HG03460 (cell line): Measurements from ENCODE around the gene CPNE7.

Source experiments
- ATAC-seq: cut with Tn5 transposase; IDR thresholded peaks from one replicate; pipeline ENCODE4 v1.9.1; 2021; ENCODE audit not compliant: unreplicated experiment

CPNE7 gene

DNA sequence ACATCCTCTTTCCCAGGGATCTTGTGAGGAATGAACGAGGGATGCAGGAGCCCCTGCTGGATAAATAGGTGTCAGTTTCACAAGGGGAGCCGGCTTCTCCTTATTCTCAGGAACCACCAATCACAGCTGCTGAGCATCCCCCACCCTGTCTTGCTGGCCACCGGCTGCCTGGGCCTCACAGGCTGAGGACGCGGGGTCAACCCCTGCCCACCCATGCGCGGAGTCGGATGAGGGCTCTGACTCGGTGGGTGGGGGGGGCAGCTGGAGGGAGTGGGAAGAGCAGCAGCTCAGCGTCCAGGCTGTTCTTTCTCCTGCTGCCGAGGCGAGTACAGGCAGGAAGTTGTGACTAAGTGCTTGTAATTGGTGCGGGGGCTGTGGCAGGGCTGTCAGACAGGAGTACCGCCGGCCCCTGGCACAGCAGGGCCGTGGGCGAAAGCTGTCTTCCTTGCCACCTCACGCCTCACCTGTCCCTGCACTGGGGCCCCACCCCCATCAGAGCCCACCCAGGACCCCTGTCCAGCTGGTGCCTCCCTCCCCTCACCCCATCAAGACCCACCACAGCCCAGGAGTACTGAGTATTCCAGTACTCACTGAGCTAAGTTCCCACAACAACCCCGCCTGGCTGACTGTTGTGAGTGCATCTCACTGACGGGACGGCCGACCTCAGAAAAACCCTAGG lies 26.9 kb downstream of the CPNE7 start:
- ATAC-seq = no peak

DNA sequence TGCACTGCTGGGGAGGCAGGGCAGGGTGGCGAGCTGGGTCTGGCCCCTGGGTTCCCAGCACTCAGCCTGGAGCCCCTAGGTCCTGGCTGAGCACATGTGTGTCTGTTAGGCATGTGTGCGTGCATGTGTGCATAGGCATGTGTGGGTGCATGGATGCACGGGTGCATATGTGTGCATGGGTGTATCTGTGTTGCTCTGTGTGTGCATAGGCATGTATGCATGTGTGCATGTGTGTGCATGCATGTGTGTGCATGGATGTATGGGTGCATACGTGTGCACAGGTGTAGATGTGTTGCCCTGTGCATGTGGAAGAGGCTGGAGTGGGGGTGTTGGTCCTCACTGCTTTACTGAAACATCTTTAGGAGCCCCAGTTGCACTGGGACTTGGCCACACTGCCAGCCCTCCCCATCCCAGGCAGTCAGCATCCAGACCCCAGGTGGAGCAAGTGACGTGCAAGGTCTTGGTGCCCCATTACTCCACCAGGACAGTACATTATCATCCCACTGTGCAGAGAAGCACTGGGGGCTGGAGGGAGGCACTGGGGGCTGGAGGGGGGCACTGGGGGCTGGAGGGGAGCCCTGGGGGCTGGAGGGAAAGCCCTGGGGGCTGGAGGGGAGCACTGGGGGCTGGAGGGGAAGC lies 27.5 kb downstream of the CPNE7 start:
- no peak for ATAC-seq

DNA sequence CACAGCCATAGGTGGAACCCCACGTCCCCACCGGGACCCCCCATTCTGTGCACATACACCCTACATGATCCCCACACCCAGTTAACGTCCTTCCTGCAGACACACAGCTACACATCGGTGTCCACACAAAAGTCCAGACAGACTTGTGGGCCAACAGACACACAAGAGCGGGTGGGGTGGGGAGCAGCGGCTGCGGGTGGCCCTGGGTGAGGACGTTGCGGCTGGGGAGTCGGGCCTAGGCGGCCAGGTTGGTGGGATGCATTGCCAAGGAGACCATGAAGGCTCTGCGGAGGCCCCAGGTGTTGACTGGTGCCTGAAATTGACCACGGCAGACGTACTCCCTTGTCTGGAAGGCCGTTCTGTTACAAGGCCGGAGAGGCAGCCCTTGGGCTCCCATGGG lies 29.2 kb downstream of the CPNE7 start:
- no peak for ATAC-seq

DNA sequence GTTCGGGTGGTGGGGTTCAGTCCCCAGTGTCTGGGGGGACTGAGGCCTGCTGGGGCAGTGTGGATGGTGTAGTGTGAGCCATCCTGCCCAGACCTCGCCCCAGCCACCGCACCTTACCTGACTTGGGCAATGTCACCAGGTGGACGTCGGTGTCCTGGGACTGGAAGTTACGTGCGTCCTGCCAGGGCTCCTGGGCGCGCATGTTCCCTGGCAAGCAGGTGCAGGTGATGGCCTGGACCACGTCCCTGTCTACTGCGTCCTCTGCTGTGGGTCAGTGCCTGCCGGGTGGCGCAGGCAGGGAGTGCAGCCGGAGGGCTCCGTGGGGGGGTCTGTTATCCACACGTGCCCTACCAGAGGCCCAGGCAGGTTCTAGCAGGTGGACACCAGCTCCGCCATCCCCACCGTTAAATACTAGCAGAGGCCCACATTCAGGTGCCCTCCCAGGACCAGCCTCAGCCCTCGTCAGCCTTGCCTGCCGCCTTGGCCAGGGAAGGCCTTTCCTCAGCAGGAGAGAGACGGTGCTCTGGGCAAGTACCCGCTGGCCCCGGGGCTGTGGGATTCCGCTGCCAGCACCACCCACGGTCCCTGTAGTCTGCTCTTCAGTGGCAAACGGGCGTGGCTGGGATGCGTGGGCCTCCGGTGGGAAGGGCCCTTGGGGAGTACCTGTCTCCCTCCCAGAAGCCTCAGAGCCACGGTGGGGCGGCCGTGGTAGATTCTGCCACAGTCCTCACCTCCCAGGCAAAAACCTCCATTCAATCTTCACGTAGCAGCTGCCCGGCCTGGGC lies 29.8 kb downstream of the CPNE7 start:
- ATAC-seq = no peak

DNA sequence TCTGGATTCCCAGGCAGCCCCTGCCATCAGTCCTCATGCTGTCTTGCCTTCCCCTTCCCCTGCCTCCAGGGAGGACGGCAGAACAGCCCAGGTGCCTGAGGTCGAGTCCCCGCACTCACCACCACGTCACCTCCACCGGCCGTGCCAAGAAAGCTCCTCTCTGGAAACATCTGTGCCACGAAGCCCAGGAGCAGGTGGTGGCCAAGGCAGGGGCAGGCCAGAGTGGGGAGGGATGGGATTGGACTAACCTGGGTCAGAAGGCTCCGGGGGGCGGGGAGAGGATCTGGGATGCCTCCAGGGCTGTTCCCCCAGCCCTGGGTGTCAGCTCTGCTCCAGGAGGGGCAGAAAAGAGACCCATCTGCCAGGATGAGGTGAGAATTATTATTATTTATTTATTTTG lies 30.4 kb downstream of the CPNE7 start:
- no peak for ATAC-seq

DNA sequence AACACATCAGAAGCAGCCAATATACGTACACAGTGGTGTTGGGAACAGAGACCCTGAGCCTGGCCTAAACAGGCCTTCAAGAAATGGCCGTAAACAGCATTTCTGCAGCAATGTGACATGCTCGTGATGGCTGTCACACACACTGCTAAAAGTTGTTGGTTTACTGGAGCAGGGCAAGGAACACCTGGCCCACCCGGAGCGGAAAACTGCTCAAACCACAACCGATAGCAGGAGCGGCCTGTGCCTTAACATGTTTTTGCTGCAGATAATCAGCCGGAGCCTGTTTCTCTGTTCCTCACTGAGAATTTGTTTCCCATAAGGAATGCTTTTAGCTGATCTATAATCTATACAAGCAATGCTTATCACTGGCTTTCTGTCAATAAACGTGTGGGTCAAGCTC lies 31.9 kb downstream of the CPNE7 start:
- ATAC-seq = no peak

DNA sequence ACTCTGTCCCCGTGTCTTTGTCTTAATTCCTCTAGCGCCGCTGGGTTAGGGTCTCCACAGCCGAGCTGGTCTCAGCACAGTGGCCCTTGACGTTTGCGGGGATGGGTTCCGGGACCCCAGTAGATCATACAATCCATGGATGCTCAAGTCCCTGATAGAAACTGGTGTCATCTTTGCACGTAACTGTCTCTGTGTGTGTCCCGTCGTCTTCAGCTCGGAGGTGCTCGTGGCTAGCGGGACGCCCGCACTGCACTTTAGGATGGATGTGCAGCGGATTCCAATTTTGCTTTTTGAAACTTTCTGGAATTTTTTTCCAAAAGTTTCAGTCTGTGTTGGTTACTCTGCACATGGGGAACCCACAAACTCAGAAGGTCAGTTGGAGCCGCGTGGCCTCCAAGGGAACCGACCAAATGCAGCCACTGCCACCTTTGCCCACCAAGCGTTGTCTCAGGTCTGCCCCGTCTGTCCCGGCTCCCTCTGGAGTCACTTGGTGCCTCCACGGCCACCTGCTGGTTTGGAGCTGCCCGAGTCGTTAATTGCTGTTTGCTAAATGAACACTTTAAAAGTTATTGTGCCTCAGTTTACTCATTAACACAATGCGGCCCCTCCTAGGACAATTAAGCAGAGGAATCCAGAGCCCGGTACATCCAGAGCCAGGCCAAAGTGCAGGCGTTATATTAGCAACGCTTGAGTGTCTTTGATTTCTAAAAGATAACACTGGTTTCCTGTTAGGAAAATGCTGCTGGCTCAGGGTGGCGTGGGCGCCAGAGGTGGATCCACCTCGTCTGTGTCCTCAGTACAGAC lies 32.6 kb downstream of the CPNE7 start:
- ATAC-seq = no peak

DNA sequence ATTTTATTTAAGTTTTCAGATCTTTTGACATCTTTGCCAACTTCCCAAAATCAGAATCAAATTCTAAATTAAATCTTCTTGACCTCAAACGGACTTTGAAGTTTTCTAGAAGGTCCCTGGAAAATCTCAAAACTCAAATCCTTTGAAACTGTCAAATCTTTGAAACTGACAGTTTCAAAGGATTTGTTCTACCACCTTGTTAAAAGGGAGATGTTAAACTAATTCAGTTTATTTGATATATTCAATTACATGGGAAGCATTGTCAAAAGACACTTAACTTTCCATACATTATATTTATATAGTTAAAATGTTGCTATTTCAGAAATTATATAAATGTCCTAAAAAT lies 34.5 kb downstream of the CPNE7 start:
- no peak for ATAC-seq

DNA sequence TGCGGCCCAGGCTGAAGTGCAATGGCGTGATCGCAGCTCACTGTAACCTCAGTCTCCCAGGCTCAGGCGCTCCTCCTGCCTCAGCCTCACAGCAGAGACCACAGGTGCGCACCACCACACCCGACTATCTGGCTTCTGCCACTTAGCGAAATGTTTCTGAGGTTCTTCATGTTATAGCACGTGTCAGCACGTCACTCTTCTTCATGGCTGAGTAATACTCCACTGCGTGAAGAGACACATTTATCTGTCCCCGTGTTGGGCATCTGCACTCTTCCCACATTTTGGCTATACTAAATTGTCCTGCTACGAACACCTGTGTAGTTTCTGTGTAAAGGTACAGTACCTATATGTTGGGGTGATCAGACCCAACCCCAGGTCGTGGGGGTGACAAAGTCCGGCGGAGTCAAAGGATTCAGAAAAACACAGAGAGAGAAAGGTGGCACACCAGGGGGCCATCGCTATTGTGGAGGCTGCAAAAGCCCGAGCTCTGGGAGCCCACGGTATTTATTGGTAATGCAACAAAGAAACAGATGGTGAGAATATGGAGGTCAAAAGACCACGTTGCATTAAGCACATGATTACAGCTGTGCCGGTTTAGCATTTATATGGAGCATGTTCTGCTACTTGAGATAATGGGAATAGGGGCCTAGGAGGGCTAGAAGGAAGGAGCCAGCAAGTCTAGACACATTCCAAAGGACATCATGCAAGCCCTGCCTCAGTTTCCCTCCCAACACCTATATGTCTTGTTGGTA lies 37.0 kb downstream of the CPNE7 start:
- ATAC-seq = no peak

DNA sequence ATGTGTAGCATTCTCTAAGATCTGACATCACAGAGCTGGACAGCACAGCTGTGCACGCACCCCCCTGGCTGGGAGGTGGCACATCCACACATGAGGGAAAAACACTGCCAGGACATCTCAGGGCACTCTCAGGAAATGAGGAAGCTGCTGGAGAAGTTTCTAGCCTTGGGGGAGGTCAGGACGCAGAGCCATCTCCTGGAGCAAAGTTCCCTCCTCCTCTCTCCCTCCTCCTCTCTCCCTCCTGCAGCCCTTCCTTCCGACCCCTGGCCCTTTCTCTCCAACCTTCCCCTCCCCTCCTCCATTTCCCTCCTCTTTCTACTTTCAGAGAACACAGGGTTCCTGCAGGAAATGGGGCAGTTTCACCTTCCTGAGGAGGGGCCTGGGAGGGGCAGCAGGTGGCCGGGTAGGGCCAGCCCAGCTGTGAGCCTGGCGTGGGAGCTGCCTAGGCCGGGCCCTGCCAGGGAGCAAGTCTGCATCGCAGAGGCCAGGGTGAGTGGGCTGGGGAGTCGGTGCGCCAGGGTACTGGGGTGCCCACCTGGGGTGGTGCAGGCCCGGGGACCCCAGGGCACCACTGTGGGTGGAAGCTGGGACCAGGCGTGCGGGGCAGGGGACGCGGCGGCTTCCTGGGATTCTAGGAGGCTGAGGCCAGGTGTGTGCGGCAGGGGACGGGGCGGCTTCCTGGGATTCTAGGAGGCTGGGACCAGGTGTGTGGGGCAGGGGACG lies 37.8 kb downstream of the CPNE7 start, which contains the start of gene DPEP1:
Gene DPEP1, plus strand, starts transcription at position 412 of the 723 bp plus-strand sequence. CDS start 16,769 bp downstream, outside the sequence.
- no peak for ATAC-seq

DNA sequence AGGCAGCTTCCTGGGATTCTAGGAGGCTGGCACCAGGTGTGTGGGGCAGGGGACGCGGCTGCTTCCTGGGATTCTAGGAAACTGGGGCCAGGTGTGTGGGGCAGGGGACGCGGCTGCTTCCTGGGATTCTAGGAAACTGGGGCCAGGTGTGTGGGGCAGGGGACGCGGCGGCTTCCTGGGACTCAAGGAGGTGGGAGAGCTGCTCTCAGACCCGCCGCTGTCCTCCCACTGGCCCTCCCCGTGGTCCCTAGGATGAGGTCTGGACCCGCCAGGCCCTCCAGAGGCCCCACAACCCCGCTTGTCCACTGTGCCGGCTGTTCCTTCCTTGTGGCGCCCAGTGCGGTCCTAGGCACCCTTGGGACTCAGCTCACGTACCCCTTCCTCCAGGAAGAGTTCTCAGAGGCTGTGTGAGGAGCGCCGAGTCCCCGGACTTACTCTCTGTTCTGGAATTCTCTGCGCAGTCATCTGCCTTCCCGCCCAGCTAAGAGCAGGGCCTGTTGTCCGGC lies 38.4 kb downstream of the CPNE7 start:
- ATAC-seq = no peak

DNA sequence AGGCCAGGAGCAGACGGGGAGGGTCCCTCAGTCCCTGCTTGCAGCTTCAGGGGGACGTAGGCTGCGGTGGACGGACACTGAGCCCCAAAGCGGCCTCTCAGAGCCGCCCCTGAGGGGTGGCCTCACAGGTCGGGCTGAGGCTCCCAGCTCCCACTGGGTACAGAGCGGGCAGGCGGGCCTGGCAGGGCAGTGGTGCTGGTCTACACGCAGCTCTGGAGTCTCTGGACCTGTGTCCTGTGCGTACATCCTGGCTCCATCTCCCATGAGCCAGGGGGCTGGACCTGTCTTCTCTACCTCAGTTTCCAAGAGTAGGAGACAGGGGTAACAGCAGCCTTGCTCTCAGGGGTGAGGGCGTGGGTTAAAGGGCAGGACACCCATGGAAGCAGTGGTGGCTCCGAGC lies 39.6 kb downstream of the CPNE7 start:
- ATAC-seq = no peak

DNA sequence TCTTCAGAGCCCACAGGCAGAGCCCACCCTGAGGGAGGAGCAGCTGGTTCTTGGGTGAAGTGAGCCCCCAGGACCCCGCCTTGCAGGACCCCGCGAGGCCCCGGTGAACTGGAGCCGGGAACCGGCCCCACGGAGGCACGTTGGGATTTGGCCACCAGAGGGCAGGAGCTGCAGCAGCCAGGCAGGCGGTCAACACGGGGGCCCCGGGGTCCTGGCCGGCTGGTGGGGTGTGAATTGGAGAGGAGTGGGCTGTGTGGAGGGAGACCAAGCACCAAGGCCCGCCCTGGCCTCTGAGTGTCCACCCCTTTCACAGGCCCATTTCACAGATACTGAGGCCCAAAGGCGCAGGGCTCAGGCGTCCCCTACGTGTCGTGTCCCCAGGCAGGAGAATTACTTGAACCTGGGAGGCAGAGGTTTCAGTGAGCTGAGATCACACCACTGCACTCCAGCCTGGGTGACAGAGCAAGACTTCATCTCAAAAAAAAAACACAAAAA lies 40.1 kb downstream of the CPNE7 start:
- no peak for ATAC-seq

DNA sequence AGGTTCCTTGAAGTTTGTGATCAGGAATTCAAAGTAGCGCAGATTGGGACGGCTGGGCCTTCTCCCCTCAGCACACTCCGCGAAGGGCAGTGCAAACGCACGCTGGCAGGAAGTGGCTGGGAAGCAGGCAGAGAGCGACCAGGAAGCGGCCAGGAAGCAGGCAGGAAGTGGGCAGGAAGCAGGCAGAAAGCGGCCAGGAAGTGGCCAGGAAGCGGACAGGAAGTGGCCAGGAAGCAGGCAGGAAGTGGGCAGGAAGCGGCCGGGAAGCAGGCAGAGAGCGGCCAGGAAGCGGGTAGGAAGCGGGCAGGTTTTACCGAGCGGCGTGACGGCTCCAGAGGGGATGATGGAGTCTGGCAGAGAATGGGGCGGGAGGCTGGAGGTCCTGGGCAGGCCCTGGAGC lies 41.1 kb downstream of the CPNE7 start:
- ATAC-seq = no peak

DNA sequence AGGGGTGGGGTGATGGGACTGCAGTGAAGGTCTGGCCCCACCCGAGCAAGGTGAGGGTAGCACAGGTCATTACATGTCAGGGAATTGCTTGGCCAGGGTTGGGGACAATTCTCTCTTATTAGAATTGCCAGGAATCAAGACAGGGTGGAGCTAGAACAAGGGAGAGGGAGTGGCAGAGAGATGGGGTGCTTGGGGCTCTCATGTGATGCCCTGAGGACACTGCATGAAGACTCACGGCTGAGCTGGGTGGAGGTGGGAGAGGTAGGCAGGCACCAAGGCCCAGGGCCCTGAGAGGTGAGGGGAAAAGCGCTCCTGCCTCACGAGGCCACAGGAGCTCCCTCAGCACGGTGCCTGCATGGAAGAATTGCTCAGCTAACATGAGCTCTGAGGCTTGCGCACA lies 41.5 kb downstream of the CPNE7 start:
- ATAC-seq = no peak

DNA sequence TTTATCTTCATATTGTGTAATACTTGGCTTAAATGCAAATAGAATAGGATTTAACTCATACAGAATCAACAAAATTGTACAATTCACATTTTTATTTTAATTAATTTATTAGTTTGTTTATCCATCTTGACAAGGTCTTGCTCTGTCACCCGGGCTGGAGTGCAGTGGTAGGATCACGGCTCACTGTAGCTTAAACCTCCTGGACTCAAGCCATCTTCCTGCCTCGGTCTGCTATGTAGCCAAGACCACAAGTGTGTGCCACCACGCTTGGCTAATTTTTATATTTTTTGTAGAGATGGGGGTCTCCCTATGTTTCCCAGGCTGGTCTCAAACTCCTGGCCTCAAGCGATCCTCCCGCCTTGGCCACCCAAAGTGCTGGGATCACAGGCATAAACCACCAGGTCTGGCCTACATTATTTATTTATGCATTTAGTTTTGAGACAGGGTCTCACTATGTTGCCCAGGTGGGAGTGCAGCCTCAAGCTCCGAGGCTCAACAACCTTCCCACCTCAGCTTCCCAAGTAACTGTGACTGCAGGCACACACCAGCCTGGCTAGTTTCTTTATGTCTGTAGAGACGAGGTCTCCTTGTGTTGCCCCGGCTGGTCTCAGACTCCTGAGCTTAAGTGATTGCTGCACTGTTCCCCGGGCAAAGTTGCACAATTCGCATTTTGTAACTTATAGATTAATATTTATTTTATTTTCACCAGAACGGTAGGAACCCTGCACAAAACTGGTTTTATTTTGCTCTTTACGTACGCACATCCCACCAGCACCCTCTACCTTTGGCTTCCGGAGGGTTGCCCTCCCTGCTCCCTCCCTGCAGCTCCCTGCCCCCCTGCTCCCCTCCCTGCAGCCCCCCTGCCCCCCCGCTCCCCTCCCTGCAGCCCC lies 42.8 kb downstream of the CPNE7 start:
- no peak for ATAC-seq

DNA sequence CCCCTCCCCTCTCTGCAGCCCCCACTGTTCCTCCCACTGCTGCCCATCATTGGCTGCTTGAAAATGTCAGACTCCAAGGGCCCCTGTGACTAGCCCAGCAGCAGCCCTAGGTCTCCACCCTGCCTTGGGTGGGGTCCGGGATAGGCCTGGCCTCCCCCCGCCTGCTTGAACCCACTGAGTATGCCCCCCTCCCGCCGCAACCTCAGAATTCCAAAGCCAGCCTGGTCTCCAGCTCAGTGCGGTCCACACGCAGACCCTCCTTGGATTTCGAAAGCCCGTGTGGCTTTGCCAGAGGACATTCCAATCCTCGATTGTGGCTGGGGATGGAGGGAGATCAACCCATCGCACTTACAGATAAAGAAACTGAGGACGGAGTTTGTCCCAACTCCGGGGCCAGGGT lies 44.3 kb downstream of the CPNE7 start:
- ATAC-seq = no peak

DNA sequence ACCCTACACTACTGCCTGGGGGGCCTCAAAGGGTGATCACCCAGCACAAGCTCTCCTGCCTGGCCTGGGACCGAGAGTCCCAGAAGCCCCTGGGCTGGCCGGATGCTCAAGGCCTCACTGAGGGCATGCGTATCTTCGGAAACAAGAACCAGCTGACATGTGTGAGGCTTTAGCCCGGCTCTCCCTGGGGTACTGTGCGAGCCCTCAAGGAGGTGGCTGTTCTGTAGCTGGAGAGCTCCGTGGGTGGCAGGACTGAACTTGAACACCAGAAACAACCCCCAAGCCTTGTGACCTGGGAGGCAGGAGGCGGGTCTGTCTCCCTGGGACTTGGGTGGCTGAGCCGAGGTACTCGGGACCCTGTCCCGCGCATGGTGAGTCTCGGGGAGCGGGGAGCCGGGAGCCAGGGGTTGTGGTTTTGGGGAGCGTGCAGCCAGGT lies 44.9 kb downstream of the CPNE7 start:
- ATAC-seq = no peak
